K562 (cell line): ENCODE results near the gene CTDSPL. TPM values are rescaled to one million over a fixed set of nuclear protein-coding genes. Genes with fewer than 3 reads are reported as not detected.

Experiments
- CBX2 ChIP-seq: fragments of 200-600 bp; sonication (generic); IDR thresholded peaks from one replicate; pipeline ENCODE4 v1.6.1; 2012; ENCODE audit warnings: mild to moderate bottlenecking, low read length, inconsistent platforms; ENCODE audit not compliant: insufficient read depth, poor library complexity, severe bottlenecking
- CHD2 ChIP-seq: IDR thresholded peaks from 2 replicates; pipeline ENCODE4 v1.6.1; 2011; ENCODE audit warnings: low read depth, low read length
- CSDE1 ChIP-seq, 2 experiments: fragments of 450-650 bp; IDR thresholded peaks; 2 replicates each; pipeline ENCODE4 v1.6.1; 2016; ENCODE audit warnings: mild to moderate bottlenecking in 1 of 2
- E2F5 ChIP-seq: sonication (generic); formaldehyde crosslinking; IDR thresholded peaks from 2 replicates; pipeline ENCODE4 v1.8.0; 2022; ENCODE audit warnings: mild to moderate bottlenecking, missing genetic modification reagents
- ELF4 ChIP-seq: fragments of 450-650 bp; formaldehyde crosslinking; IDR thresholded peaks from 2 replicates; pipeline ENCODE4 v1.4.0; 2022; ENCODE audit warnings: missing genetic modification characterization
- HNRNPL ChIP-seq: fragments of 200-400 bp; formaldehyde crosslinking; IDR thresholded peaks from 2 replicates; pipeline ENCODE4 v1.6.1; 2017; ENCODE audit warnings: low read depth, mild to moderate bottlenecking, low read length
- HNRNPUL1 ChIP-seq: fragments of 200-400 bp; formaldehyde crosslinking; IDR thresholded peaks from 2 replicates; pipeline ENCODE4 v1.6.1; 2017; ENCODE audit warnings: low read length
- KDM1A ChIP-seq, 2 experiments: fragments of 450-650 bp; IDR thresholded peaks; 2 replicates each; pipeline ENCODE4 v1.6.1; 2016; ENCODE audit warnings: mild to moderate bottlenecking in 2 of 2
- KLF16 ChIP-seq: IDR thresholded peaks from 2 replicates; pipeline ENCODE4 v1.6.1; 2016; ENCODE audit warnings: antibody characterized with exemption
- MEF2D ChIP-seq: conservative IDR thresholded peaks from 2 replicates; pipeline ENCODE4 v1.6.1; 2016; ENCODE audit warnings: low read depth, missing genetic modification characterization, missing compliant biosample characterization
- MXI1 ChIP-seq: IDR thresholded peaks from 2 replicates; pipeline ENCODE4 v1.6.1; 2011; ENCODE audit warnings: low read depth, mild to moderate bottlenecking, improper control_type of control experiment, low read length
- NR2F6 ChIP-seq: fragments of 450-650 bp; formaldehyde crosslinking; IDR thresholded peaks from 2 replicates; pipeline ENCODE4 v1.4.0; 2020; ENCODE audit warnings: mild to moderate bottlenecking
- PHTF2 ChIP-seq: fragments of 250-450 bp; sonication (Bioruptor Pico); IDR thresholded peaks from 2 replicates; pipeline ENCODE4 v1.5.0; 2021; ENCODE audit warnings: mild to moderate bottlenecking
- PPARD ChIP-seq: fragments of 250-450 bp; sonication (Bioruptor Pico); IDR thresholded peaks from 2 replicates; pipeline ENCODE4 v1.8.0; 2022; ENCODE audit warnings: inconsistent platforms, mild to moderate bottlenecking, moderate library complexity
- PTRF ChIP-seq: fragments of 450-650 bp; IDR thresholded peaks from 2 replicates; pipeline ENCODE4 v1.6.1; 2016; ENCODE audit warnings: mild to moderate bottlenecking, missing genetic modification characterization, missing compliant biosample characterization
- RAD21 ChIP-seq, 2 experiments: fragments of 250-450 bp in 1 of 2; fragments of 450-650 bp in 1 of 2; sonication (Bioruptor Pico) in 1 of 2; formaldehyde crosslinking in 1 of 2; IDR thresholded peaks in 1 of 2; conservative IDR thresholded peaks in 1 of 2; 2 replicates each; pipeline versions ENCODE4 v1.4.0 to v1.8.0; 2020 to 2022; ENCODE audit warnings: mild to moderate bottlenecking in 2 of 2, moderate library complexity in 1 of 2
- SMARCC2 ChIP-seq: fragments of 450-650 bp; IDR thresholded peaks from 2 replicates; pipeline ENCODE4 v1.6.1; 2017; ENCODE audit warnings: antibody characterized with exemption, moderate library complexity, mild to moderate bottlenecking, low read depth
- SMARCE1 ChIP-seq: fragments of 450-650 bp; IDR thresholded peaks from 2 replicates; pipeline ENCODE4 v1.7.1; 2016; ENCODE audit warnings: mild to moderate bottlenecking
- SRSF7 ChIP-seq: fragments of 200-400 bp; formaldehyde crosslinking; optimal IDR thresholded peaks from 2 replicates; pipeline ENCODE3; 2017; ENCODE audit warnings: mild to moderate bottlenecking, low read depth, low read length
- USF2 ChIP-seq: sonication (generic); formaldehyde crosslinking; IDR thresholded peaks from 2 replicates; pipeline ENCODE4 v1.5.0; 2020; ENCODE audit warnings: missing genetic modification reagents
- ZNF41 ChIP-seq: fragments of 250-450 bp; sonication (Bioruptor Pico); conservative IDR thresholded peaks from 2 replicates; pipeline ENCODE4 v1.4.0; 2020; ENCODE audit warnings: mild to moderate bottlenecking
- ZNF583 ChIP-seq: fragments of 250-450 bp; sonication (Bioruptor Pico); IDR thresholded peaks from 2 replicates; pipeline ENCODE4 v1.4.0; 2020
- ZSCAN29 ChIP-seq: fragments of 450-650 bp; IDR thresholded peaks from 2 replicates; pipeline ENCODE4 v1.6.1; 2017
- polyA plus RNA-seq, 8 experiments: library from polyadenylated mRNA; depleted of rRNA in 4 of 8; stranded (reverse) in 5 of 8; unstranded in 3 of 8; fragments of >200 nt; fragmentation: Nextera tagmentation in 2 of 8; fragmentation: Illumina TruSeq in 1 of 8; extraction: Ambion mirVana in 2 of 8; extraction: Trizol in 1 of 8; gene quantifications; 2 replicates each; pipeline versions ENCODE4 v1.2.1 to v1.2.3, GENCODE V29; 2011 to 2014; ENCODE audit warnings: inconsistent platforms in 1 of 8, missing spikeins in 1 of 8
- total RNA-seq, 7 experiments: library from RNA; depleted of rRNA in 6 of 7; stranded (reverse); fragments of >200 nt in 6 of 7; fragmentation: Illumina TruSeq in 2 of 7; extraction: Trizol in 2 of 7; gene quantifications; 2 replicates each; pipeline versions ENCODE4 v1.2.1 to v1.2.3, GENCODE V29; 2011 to 2021; ENCODE audit warnings: low replicate concordance in 1 of 7
- TF ChIP-seq, protein P1 (sequence below): fragments of 200-800 bp; sonication (Bioruptor generic); IDR thresholded peaks from 2 replicates; pipeline ENCODE4 v1.6.1; 2017; ENCODE audit warnings: missing genetic modification characterization, missing compliant biosample characterization
- TF ChIP-seq, protein P2 (sequence below): fragments of 450-650 bp; formaldehyde crosslinking; conservative IDR thresholded peaks from 2 replicates; pipeline ENCODE4 v1.4.0; 2022; ENCODE audit warnings: mild to moderate bottlenecking, missing genetic modification characterization

The CTDSPL gene
- total and polyA plus RNA-seq, 9 of the 15 experiments (the other 6 are each of a cell fraction or from before 2014, with no cell fraction given), result 5.1 to 19.3 (median 11.3) TPM

DNA sequence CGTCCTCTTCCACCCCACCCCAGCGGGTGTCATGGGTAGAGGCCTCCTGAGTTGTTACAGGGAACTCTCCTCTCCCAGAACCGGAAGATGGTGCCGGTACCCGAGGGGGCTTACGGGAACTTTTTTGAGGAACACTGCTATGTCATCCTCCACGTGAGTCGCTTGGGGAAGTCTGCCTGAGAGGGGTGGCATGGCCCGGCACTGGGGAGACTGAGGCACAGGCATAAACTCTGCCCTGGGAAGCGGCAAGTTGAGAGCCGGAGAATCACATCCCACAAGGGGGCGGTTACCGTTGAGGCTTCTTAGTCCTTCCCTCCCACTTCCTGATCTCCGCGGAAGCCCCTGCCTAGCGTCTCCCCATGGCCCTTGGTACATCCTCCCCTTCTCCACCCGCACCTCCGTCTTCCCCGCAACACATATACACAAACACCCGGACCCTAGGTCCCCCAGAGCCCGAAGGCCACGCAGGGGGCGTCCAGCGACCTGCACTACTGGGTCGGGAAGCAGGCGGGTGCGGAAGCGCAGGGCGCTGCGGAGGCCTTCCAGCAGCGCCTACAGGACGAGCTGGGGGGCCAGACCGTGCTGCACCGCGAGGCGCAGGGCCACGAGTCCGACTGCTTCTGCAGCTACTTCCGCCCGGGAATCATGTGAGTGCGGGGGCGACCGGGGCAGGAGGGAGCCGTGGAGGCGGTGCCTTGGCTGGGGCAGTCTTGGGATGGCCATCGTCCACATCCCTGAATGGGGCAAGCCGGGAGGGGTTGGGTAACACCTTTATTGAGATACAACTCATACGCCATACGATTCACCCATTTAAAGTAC is 132.3 kb downstream of the CTDSPL start (continued):
- no peak for TF ChIP-seq KDM1A (IDR thresholded peaks at IDR 0.05)
- no peak for TF ChIP-seq ZNF41 (CRISPR knock-in tag)
- 0 out of 2 replicates have a peak, but pooled peaks have one; percentile 50 for TF ChIP-seq HNRNPL
- TF ChIP-seq SMARCE1, result peak; percentile 45; the same call in 1 of the 2 replicates
- no peak for TF ChIP-seq HNRNPUL1
- TF ChIP-seq, protein P1, sequence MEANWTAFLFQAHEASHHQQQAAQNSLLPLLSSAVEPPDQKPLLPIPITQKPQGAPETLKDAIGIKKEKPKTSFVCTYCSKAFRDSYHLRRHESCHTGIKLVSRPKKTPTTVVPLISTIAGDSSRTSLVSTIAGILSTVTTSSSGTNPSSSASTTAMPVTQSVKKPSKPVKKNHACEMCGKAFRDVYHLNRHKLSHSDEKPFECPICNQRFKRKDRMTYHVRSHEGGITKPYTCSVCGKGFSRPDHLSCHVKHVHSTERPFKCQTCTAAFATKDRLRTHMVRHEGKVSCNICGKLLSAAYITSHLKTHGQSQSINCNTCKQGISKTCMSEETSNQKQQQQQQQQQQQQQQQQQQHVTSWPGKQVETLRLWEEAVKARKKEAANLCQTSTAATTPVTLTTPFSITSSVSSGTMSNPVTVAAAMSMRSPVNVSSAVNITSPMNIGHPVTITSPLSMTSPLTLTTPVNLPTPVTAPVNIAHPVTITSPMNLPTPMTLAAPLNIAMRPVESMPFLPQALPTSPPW, result peak; percentile 88
- TF ChIP-seq RAD21 (CRISPR knock-in tag; conservative IDR thresholded peaks at IDR 0.05 in 1 of 2, IDR thresholded peaks at IDR 0.05 in 1 of 2), result 0 out of 4 replicates have a peak, but pooled peaks of 1 of the 2 experiments have one; percentile 5
- TF ChIP-seq CBX2, result no peak
- TF ChIP-seq NR2F6 (CRISPR knock-in tag), result no peak
- no peak for TF ChIP-seq MEF2D (tag)
- TF ChIP-seq SRSF7, result no peak
- TF ChIP-seq, protein P2, sequence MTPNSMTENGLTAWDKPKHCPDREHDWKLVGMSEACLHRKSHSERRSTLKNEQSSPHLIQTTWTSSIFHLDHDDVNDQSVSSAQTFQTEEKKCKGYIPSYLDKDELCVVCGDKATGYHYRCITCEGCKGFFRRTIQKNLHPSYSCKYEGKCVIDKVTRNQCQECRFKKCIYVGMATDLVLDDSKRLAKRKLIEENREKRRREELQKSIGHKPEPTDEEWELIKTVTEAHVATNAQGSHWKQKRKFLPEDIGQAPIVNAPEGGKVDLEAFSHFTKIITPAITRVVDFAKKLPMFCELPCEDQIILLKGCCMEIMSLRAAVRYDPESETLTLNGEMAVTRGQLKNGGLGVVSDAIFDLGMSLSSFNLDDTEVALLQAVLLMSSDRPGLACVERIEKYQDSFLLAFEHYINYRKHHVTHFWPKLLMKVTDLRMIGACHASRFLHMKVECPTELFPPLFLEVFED (CRISPR knock-in tag), result no peak
- no peak for TF ChIP-seq PTRF (tag)
- 0 out of 2 replicates have a peak, but pooled peaks have one; percentile 30 for TF ChIP-seq SMARCC2
- no peak for TF ChIP-seq CHD2
- TF ChIP-seq MXI1, result 0 out of 2 replicates have a peak, but pooled peaks have one; percentile 34
- TF ChIP-seq CSDE1 (IDR thresholded peaks at IDR 0.05), result no peak
- peak; percentile 82 for TF ChIP-seq ZNF583 (CRISPR knock-in tag)
- no peak for TF ChIP-seq PHTF2 (CRISPR knock-in tag)
- TF ChIP-seq PPARD, result no peak
- TF ChIP-seq E2F5 (CRISPR knock-in tag), result peak; percentile 96
- TF ChIP-seq ZSCAN29, result 0 out of 2 replicates have a peak, but pooled peaks have one; percentile 42
- no peak for TF ChIP-seq USF2 (CRISPR knock-in tag)
- TF ChIP-seq ELF4 (CRISPR knock-in tag), result peak; percentile 83
- TF ChIP-seq KLF16, result no peak
